ENCODE data around the gene REX1BD.

DNA sequence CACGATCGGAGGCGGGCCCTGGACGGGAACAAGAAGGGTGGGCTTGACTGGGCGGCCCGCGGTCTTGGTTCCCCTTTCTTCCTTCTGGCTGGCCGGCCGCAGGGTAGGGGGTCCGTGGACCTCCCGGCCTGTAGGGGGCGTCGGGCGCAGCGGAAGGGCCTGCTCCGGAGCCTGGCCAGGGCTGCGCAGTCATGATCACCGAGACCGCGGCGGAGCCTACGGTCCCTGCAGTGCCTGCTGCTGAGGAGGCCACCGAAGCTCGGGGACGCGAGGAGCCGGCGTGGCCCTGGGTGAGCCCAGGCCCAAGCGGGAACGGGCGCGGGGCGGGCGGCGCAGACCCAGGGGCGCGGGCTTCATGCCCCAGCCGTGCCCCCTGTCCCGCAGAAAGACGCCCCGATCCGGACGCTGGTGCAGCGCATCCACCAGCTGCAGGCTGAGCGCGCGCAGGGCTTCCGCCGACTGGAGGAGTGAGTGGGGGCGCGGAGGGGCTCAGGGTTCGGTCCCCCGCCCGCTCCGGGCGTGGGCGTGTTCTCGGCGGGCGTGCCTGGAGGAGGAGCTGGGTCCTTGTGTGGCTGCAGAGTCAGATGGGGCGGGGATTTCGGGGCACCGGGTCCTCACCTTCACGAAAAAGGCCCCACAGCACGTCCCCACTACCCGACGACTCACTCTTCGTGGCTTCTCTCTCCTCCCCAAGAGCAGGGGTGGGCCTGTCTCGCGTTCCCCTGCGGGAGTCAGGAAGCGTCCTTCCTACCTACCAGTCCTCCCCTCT lies at the start of gene REX1BD:
- TF ChIP-seq, protein P1, sequence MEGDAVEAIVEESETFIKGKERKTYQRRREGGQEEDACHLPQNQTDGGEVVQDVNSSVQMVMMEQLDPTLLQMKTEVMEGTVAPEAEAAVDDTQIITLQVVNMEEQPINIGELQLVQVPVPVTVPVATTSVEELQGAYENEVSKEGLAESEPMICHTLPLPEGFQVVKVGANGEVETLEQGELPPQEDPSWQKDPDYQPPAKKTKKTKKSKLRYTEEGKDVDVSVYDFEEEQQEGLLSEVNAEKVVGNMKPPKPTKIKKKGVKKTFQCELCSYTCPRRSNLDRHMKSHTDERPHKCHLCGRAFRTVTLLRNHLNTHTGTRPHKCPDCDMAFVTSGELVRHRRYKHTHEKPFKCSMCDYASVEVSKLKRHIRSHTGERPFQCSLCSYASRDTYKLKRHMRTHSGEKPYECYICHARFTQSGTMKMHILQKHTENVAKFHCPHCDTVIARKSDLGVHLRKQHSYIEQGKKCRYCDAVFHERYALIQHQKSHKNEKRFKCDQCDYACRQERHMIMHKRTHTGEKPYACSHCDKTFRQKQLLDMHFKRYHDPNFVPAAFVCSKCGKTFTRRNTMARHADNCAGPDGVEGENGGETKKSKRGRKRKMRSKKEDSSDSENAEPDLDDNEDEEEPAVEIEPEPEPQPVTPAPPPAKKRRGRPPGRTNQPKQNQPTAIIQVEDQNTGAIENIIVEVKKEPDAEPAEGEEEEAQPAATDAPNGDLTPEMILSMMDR (IDR thresholded peaks at IDR 0.05; ENCODE audit: low read depth, low read length, poor library complexity, severe bottlenecking) = peak; percentile 89
- TF ChIP-seq EZH2phosphoT487 (IDR thresholded peaks at IDR 0.05; ENCODE audit: borderline replicate concordance, low read length) = no peak
